GM19043 (cell line): ENCODE data around the gene PTPN12.
"Not testable (repeated sequence)": the region's sequence is repeated elsewhere in the genome, so short reads cannot be mapped to it uniquely, and the experiment has no call there.

ENCODE experiments used
- ATAC-seq: cut with Tn5 transposase; IDR thresholded peaks from one replicate; pipeline ENCODE4 v1.9.1; 2021; ENCODE audit warnings: low read depth; ENCODE audit not compliant: unreplicated experiment

The PTPN12 gene

DNA sequence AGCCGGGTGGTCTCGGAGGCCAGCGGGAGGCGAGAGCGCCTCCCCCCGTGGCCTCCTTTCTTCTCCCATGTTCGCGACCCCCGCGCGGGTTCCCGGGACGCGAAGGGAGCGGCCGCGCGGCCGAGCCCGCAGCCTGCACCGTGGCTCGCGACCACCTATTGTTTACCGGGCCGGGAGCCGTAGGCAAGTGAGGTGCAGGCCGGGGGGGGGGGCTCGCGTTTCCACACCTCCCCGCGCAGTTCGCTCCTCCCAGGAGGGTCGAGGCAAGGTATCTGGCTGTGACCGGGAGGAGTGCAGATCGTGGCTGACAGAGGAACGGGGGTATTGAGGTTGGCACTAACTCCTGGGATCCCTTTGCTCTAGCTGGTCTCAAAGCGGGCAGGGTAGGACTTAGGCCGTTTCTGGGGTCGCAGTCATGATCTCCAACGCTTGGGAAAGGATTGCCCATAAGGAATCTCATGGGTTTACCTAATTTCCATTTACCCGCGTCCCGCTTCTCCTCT, 734 bp downstream of the PTPN12 start:
- ATAC-seq, result no peak

DNA sequence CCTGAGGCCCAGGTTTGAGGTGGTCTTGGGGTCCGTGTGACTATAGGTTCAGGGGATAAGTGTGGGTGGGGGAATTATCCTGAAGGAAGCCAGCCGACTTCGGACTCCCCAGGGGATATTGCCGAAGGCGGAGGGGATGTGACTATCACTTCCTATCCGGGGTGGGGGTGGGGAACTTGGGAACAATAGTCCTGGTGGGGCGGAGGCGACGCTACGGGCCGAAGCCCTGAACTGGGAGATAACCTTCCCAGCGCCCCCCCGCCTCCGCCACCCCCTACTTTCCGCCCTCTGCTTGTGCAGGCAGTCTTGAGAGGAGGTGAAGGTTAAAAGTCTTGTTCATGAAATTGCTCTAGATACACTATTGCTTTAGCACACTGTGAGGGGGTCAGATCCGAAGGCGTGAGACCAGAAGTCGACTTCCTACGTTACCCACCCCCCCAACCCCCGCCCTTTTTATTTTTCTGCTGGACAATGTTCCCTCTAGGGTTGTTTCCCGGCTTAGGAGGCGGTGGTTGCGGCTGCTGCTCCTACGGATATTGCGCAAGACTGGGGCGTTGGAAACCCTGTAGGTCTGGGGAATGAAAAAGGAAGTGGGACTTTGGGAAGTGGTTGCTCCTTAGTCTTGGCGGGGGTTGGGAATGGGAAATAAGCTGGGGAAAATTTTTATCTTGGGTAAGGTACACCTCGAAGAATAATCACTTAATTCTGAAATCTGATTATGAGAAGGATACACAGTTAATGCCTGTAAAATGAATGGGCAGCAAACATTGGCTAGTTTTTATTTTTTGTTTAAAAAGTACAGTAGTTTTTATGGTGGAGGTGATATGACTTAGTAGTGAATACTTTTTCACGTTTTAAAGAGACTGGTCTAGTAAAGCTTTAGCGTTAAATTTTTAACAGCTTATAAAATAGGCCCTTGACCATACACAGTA, 1.5 kb downstream of the PTPN12 start:
- no peak for ATAC-seq

DNA sequence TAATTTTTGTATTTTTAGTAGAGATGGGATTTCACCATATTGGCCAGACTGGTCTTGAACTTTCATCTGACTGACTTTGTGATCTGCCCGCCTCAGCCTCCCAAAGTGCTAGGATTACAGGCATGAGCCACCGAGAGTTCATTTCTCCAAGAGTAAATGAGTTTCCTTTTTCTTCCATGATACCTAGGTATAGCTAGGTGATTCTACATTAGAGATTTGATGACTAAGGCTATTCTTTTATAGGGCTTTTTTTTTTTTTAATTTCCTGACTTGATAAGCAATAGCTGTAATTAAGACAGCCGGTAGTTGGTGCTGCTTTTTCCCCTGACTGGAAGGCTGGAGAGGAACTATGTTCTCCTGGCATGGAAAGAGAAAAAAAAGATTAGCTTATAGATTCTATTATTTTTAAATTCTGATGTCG, 3.3 kb downstream of the PTPN12 start:
- ATAC-seq, result no peak

DNA sequence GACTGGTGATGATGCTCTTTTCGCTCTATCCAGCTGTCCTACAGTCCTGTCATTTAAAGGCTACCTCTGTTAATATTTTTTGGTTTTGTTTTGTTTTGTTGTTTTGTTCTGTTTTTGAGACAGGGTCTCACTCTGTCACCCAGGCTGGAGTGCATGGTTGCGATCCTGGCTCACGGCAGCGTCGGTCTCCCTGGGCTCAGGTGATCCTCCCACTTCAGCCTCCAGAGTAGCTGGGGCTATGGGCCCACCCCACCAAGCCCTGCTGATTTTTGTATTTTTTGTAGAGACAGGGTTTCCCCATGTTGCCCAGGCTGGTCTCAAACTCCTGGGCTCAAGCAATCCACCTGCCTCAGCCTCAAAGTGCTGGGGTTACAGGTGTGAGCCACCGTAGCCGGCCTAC, 3.9 kb downstream of the PTPN12 start:
- ATAC-seq, result not testable (repeated sequence)

DNA sequence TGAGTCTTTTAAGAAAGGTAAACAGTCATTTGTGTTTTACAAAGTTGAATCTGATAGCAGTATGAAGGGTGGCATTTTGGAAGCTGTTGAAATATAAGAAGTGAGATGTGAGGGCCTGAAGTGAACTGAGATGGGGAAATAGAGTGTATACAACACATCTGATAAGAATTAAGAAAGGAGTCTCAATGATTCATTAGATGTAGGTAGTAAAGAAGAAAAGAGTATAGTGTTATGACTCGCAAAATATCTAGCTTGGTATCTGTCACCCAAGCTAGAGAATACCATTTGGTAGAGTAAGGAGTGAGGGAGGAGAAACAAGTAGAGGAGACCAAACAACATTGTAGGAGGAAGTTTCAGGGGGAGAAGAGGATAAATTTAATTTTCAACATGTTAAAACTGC, 5.3 kb downstream of the PTPN12 start:
- no peak for ATAC-seq

DNA sequence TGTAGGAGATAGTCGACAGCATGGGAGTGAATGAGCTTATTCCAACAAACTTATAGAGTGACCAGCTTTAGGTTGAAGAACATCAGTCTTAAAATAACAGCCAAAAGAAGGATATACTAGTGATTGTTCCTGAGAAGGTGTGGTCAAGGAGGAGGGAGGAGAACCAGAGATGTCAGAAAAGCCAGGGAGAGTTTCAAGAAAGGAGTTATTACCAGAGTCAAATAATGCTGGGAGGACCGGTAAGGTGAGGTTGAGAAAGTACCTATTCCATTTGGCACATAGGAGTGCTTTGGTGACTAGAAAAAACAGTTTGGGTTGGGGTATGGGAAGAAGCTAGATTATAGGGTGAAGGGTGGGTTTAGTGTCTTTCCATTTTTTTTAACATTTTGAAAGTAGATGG, 5.8 kb downstream of the PTPN12 start:
- ATAC-seq, result no peak

DNA sequence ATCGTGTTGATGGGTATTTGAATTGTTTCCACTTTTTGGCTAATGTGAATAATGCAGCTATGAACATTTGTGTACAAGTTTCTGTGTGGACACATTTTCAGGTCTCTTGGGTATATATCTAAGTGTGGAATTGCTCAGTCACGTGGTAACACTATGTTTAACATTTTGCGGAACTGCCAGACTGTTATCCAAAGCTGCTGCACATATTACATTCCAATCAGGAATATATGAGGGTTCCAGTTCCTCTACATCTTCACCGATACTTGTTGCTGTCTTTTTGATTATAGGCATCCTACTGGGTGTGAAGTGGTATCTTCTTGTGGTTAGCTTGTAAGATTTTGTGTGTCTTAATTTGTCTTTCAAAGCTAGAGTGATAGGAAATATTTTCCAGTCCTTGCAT, 6.8 kb downstream of the PTPN12 start:
- no peak for ATAC-seq

DNA sequence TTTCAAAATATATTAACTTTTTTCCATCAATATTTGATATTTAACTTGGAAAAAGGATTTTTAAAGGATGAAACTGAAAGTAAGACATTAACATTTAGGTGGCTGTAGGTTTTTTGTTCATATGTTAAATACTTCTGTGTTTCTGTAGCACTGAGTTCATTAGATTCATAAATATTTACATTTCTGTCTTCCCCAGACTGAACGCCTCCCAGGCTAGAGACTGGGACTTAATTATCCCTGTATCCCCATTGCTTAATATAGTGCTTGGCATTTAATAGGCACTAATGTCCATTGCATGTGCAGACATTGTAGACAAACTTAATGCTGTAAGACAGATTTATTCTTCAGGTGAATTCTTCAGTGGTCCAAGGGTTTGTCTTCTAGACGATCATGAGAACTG, 7.4 kb downstream of the PTPN12 start:
- no peak for ATAC-seq

DNA sequence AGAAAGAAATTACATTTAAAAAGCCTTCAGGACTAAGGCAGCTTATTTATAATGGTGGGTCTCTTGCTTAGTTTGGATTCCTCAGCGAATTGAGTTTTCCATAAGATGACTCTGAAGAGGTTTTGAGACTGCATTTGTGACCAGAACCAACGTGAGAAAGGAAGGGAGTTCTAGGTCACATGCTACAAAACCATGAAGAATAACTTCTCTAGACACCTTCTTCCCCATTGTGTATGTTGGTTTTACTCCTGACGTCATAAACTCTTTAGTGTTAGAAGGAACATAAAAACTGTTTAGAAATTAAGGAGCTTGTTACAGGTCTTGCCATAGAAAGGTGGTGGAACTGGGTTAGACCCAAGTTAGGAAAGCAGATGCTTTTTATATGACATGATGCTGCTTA, 11.1 kb downstream of the PTPN12 start:
- no peak for ATAC-seq

DNA sequence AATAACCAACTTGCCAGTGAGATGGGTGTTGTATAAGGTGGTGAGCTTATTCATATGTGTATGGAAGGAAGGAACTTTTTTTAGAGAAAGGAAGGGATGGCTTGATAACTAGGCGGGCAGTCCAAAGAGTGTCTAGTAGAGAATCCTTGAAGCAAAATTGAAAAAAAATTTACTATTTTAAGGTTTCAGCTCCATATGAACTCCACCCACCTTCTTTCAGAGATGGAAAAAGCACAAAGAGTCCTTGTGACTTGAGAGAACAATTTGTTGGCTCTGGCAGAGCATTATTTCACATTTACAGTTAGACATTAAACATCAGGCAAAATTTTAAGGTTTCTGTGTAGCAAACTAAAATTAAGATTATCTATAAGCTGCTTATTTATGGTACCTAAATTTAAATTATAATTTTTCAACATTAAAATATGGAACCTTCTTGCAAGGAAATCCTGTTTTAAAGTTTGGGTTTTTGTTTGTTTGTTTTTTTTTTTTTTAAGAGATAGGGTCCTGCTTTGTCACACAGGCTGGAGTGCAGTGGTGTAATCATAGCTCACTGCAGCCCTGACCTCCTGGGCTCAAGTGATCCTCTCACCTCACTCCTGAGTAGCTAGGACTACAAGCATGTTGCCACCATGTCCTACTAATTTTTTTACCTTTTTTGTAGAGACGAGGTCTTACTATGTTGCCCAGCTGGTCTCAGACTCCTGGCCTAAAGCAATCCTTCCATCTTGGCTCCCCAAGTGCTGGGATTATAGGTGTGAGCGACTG, 12.2 kb downstream of the PTPN12 start:
- ATAC-seq, result no peak

DNA sequence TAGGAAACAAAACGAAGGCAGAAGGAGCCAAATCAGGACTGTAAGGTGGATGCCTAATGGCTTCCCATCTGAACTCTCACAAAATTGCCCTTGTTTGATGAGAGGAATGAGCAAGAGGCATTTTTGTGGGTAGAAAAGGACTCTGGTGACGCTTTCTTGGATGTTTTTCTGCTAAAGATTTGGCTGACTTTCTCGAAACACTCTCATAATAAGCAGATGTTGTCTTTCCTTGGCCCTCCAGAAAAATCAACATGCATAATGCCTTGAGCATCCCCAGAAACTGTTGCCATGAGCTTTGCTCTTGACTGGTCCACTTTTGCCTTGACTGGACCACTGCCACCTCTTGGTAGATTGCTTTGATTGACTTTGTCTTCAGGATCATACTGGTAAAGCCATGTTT, 13.5 kb downstream of the PTPN12 start:
- no peak for ATAC-seq

DNA sequence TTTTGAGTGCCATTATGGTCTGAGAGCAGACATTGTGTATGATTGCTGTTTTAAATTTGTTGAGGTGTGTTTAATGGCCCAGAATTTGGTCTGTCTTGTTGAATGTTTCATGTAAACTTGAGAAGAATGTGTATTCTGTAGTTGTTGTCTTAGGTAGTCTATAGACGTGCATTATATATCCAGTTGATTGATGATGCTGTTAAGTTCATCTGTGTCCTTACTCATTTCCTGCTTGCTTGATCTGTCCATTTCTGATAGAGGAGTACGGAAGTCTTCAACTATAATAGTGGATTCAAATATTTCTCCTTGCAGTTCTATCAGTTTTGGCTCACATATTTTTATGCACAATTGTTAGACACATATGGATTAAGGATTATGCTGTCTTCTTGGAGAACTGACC, 16.0 kb downstream of the PTPN12 start:
- no peak for ATAC-seq

DNA sequence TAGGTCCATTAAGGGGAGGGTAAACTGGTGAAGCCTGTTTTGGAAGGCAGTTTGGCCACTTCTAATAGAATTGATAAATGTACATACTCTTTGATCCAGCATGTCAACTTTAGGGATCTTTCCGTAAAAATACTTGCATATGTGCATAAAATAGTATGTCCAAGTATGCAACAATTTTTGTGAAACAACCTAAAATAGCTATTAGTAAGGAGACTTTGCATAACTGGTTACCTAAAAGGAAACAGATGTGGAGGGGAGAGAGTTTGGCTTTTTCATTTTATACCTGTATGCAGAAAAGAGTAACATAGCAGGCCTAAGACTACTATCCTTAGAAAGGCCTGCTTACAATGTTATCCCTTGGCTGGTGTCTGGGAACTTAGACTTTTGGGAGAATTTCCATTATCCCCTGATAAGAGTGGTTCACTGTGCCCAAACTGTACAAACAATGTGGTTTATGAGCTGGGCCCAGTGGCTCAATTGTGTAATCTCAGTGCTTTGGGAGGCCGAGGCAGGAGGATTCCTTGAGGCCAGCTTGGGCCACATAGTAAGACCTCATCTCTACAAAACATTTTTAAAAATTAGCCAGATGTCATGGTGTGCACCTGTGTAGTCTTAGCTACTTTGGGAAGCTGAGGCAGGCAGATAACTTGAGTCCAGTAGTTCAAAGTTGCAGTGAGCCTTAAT, 21.3 kb downstream of the PTPN12 start:
- no peak for ATAC-seq

DNA sequence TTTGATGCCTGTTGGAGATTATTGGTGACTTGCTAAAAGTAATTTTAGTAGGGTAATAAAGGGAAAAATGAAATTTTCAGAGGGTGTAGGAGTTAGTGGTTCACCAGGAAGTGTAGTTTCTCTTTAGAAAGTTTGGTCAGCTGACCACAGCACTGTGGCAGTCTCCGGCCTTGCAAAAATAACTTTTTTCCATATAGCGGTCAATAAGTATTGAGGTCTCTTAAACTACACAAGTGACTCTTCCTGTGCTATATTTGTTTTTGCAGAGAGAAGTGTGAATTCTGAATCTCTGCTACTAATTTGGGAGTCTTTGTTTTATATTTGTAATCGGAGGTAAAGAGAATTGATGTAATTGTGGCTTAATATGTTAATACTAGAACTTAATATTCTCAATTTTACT, 24.3 kb downstream of the PTPN12 start:
- ATAC-seq, result peak; percentile 91

DNA sequence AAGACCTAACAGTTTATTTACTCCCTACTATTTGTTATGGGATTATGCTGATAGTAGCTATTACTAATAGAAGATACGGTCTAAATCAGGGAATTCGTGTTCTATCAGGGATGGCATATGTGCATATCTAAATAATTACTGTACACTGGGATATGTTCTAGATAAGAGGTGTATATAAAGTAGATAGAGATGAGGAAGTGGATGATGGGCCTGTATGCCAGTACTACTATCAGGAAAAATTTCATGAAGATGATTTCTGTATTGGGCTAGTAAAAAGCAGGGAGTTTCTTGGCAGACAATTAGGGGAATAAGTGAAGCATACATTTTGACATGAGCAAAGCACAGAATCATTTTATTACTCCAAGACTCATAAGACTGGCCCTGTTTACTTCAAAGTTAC, 26.2 kb downstream of the PTPN12 start:
- ATAC-seq, result no peak

DNA sequence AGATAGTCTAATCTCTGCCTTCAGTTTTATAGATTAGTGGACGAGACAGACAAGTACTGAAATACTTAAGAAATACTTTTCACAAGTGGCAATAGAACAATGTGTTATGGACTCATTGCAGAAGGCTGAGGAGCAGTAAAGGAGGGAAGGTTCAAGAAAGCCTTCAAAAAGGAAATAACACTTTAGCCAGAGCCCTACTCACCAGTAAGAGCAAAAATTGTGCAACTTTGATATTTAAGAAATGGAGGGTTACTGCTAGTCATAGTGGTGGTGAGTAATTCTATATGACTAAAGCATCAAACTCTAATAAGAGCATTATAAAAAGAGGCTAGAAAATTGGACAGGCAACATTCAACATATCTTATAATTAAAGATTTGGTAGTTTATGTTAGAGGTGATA, 28.8 kb downstream of the PTPN12 start:
- ATAC-seq, result no peak

DNA sequence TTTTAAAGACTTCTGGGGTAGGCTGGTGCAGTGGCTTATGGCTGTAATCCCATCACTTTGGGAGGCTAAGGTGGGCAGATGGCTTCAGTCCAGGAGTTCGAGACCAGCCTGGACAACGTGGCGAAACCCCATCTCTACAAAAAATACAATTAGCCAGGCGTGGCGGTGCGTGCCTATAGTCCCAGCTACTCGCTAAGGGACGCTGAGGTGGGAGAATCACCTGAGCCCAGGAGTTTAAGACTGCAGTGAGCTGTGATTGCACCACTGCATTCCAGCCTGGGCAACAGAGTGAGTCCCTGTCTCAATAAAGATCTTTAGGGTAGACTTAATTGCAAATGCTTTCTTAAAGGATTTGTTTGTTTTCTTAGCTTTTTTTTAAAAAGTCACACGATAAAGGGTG, 29.3 kb downstream of the PTPN12 start:
- no peak for ATAC-seq

DNA sequence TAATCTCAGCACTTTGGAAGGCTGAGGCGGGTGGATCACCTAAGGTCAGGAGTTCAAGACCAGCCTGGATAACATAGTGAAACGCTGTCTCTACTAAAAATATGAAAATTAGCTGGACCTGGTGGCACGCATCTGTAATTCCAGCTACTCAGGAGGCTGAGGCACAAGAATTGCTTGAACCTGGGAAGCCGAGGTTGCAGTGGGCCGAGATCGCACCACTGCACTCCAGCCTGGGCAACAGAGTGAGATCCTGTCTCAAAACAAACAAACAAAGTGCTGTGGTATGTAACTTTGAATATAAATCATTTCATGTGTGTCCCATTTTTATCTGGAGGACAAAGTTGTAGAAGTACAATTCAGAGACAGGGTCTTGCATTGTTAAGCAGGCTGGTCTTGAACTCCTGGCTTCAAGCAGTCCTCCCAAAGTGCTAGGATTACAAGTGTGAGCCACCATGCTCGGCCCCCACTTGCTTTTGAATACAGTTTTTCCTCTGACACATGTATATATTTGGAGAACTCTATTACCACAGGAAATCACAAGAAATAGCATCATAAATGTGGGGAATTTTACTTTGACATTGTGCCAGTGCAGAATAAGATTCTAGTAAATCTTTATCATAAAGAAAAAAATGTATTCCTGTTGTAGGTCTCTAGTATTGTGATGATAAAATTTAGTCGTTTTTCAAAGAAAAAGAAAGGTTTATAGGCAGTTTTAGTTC, 32.6 kb downstream of the PTPN12 start:
- ATAC-seq, result no peak

DNA sequence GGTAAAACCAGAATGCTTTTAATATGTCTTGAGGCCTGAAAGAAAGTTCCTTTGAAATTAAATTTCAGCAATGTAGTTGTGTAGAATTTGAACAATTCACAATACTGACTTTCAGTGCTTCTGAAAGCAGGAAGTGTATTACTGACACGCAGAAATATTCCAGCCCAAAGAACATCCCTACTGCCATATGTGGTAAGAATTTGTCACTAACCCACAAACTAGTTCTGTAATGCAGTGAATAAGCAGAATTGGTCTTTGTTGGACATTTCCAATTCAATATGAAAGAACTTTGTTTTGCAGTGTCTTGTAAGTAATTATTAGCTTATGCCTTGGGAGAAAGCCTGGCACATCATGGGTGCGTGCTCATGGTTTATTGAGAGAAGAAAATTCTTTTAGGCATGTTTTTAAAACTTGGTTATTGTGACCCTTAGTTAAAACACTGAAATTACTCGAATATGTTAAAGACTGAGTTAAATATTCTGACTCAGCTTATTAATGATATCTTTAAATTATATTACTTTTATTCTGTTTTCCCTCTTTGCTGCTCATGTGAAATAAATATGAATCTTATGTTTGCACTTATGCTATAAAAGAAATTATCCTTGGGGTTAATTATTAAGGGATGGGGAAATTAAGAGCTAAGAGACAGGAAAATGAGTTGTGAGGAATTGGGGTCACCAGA, 33.4 kb downstream of the PTPN12 start:
- ATAC-seq, result no peak

DNA sequence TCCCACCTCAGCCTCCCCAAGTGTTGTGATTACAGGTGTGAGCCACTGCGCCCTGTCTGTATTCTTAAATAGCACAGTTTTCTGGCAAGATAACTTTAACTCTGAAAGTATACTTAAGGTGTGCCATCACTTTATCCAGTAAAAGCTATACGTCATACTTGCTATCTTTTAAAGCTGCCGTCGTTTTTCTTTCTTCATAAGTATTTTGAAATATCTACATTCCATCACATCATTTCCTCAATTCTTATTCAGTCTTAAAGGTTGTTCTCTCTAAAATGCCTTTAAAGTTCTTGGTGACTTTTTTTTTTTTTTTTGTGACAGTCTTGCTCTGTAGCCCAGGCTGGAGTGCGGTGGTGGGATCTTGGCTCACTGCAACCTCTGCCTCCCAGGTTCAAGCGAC, 34.7 kb downstream of the PTPN12 start:
- no peak for ATAC-seq
